Measurements from ENCODE around the gene SLC44A2. TPM values are rescaled to one million over a fixed set of nuclear protein-coding genes. Genes with fewer than 3 reads are reported as not detected.
A peak's percentile ranks its signal among the peaks of the same experiment; 100 is the strongest.

SLC44A2 gene
- 44.5 and 46.6 TPM in 2 replicates for total RNA-seq (2013; cell fraction: nucleolus; rRNA removed)
- 18.0 TPM in 2 replicates for total RNA-seq (2014; rRNA removed)
- 9.8 and 11.0 TPM in 2 replicates for total RNA-seq (2014; rRNA removed; fragmentation: Illumina TruSeq; extraction: Trizol)
- 45.3 and 48.4 TPM in 2 replicates for total RNA-seq (2021)
- polyA plus RNA-seq (2011; ENCODE audit: low read depth): 35.0 TPM
- 32.3 and 51.3 TPM in 2 replicates for polyA plus RNA-seq (2011; rRNA removed)
- polyA plus RNA-seq (2011; cell fraction: cytosol; rRNA removed): 58.8 and 71.6 TPM in 2 replicates
- polyA plus RNA-seq (2011; cell fraction: nucleus; rRNA removed): 95.0 and 120 TPM in 2 replicates
- 53.3 and 76.7 TPM in 2 replicates for polyA plus RNA-seq (2012)
- 41.9 and 45.0 TPM in 2 replicates for polyA plus RNA-seq (2014; fragmentation: Illumina TruSeq; extraction: Trizol)
- 1 to 10 TPM; 3.0 to 3.3 TPM for polyA plus RNA-seq (2014; fragmentation: Nextera tagmentation; extraction: Ambion mirVana)
- polyA plus RNA-seq (2014; rRNA removed): 31.6 and 33.0 TPM in 2 replicates
- polyA plus RNA-seq (2016; fragmentation: Nextera tagmentation; extraction: Ambion mirVana): 10 to 100 TPM; 26.7 to 26.9 TPM
- polyA minus RNA-seq (2011; rRNA and poly(A)+ RNA removed): 53.9 and 67.1 TPM in 2 replicates
- polyA minus RNA-seq (2011; cell fraction: cytosol; rRNA and poly(A)+ RNA removed): 24.6 and 26.8 TPM in 2 replicates
- 22.5 and 27.9 TPM in 2 replicates for polyA minus RNA-seq (2011; cell fraction: nucleus; rRNA and poly(A)+ RNA removed)
- percentile 77 among the genes with signal in this experiment for Bru-seq, nascent RNA
- percentile 85 among the genes with signal in this experiment for BruChase-seq, experiment 1, labeled RNA remaining after a 6-hour chase
- percentile 77 among the genes with signal in this experiment for BruChase-seq, experiment 2, labeled RNA remaining after a 2-hour chase
- long read RNA-seq, experiment 1, transcript SLC44A2-202 (22 exons, 3,301 nt): major isoform, 9 of 13 reads
- long read RNA-seq, experiment 1, partial matches to known transcripts: 2 of 13 reads
- long read RNA-seq, experiment 1, other reads (novel, unspliced or antisense): 2 of 13 reads
- long read RNA-seq, experiment 2, partial matches to known transcripts: 2 of 7 reads
- long read RNA-seq, experiment 2, other reads (novel, unspliced or antisense): 2 of 7 reads

DNA sequence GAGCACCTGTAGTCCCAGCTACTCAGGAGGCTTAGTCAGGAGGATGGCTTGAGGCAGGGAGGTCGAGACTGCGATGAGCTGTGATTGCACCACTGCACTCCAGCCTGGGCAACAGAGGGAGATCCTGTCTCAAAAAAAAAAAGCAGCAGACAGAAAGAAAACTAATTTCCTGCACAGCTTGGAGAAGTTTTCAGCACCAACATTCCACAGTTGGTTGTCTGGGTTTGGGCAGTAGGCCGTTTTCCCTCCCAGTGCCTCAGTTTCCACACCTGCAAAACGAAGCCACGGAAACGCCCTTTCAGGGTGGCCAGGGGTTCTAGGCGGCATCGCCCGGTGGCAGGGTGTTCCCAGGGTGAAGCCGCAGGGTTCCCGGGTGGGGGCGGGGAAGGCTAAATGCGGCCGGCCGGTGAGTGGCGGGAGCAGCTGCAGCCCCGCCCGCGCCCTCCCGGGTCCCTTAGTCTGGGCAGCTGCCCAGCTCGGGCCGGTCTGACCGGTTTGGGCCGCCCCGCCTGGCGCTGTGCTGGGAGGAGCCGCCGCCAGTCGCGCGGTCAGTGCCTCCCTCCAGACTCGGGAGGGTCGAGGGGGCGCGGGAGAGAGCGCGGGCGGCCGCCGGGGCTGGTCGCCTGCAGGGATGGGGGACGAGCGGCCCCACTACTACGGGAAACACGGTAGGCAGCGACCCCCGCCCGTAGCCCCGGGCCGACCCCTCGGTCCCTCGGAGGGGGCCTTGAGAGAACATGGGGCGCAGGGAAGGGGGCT is at the start of gene SLC44A2:
Gene SLC44A2, plus strand, starts transcription at position 551 of the 759 bp plus-strand sequence. Its CDS starts 81 bp downstream, at position 632.
- Histone ChIP-seq H3K4me2 (ENCODE audit: control insufficient read depth, insufficient read depth) (no peak within 1 kb of the TSS), H3K9ac (ENCODE audit: control insufficient read depth, insufficient read depth, low read length) (no peak within 1 kb of the TSS), H3K4me3 (no peak within 1 kb of the TSS), H3K4me1 (ENCODE audit: control insufficient read depth, insufficient read depth, low read length) (no peaks in the 10 kb centered on the region), H3K79me2 (ENCODE audit: control insufficient read depth, insufficient read depth, low read length) (no peaks in the 10 kb centered on the region), H3K36me3 (ENCODE audit: control insufficient read depth in 2 of 2, insufficient read depth in 2 of 2, low read length in 1 of 2) (peaks cover 2 to 5% of the 10 kb centered on the region in 2 experiments; a peak in 2 of 4 replicates), H2AFZ (ENCODE audit: control insufficient read depth, low read depth, low read length) (no peak within 1 kb of the TSS), H3K27ac (ENCODE audit: control insufficient read depth, insufficient read depth) (no peak within 1 kb of the TSS), H3K9me3 (replicated peaks; ENCODE audit: control insufficient read depth, insufficient read depth, low read length) (no peaks in the 10 kb centered on the region), H4K20me1 (ENCODE audit: control insufficient read depth, insufficient read depth) (no peaks in the 10 kb centered on the region), H3K27me3 (replicated peaks in 1 of 2; ENCODE audit: control insufficient read depth in 2 of 2, insufficient read depth in 2 of 2, low read length in 1 of 2) (no peaks in the 10 kb centered on the region)
- SMC1A ChIA-PET (ENCODE audit: uncharacterized antibody, unreplicated experiment): no interaction called here
- no peak for FAIRE-seq
- BruUV-seq (replicated peaks): no TSS peak
- DNase-seq (ENCODE audit: low read depth, low spot score): no peak
- RAD21 ChIA-PET (ENCODE audit: unreplicated experiment): no interaction called here
- TF ChIP-seq ZNF207 (IDR thresholded peaks at IDR 0.05; ENCODE audit: borderline replicate concordance) (no peak), EZH2 (IDR thresholded peaks at IDR 0.05; ENCODE audit: borderline replicate concordance, control insufficient read depth, low read depth, low read length) (no peak)
- 89% methylated on average over 40 of the region's 53 CpGs for WGBS (ENCODE audit: insufficient coverage, insufficient replicate concordance, low lambda C conversion rate, missing lambda C conversion rate)
- ATAC-seq: no peak
- POLR2A ChIA-PET: no interaction called here
- CTCF ChIA-PET: no interaction called here
- in situ Hi-C loops (cut with MboI): no loop called here
- intact Hi-C loops (cut with micrococcal nuclease; ENCODE audit: unreplicated experiment): no loop called here
